HEK293 (cell line): ENCODE measurements around the gene EIF2S1.
A peak's percentile ranks its signal among the peaks of the same experiment; 100 is the strongest.

Source experiments
- AEBP2 ChIP-seq: fragments of 450-650 bp; formaldehyde crosslinking; IDR thresholded peaks from 2 replicates; pipeline ENCODE4 v1.5.1; 2016; ENCODE audit warnings: missing biosample characterization, missing genetic modification characterization, borderline replicate concordance
- BCL6B ChIP-seq: fragments of 450-650 bp; formaldehyde crosslinking; IDR thresholded peaks from 2 replicates; pipeline ENCODE4 v1.5.1; 2017; ENCODE audit warnings: missing biosample characterization, missing genetic modification characterization
- IKZF3 ChIP-seq: fragments of 450-650 bp; IDR thresholded peaks from 2 replicates; pipeline ENCODE4 v1.5.0; 2018; ENCODE audit warnings: missing biosample characterization, mild to moderate bottlenecking, missing genetic modification characterization, moderate library complexity
- INSM2 ChIP-seq: fragments of 450-650 bp; formaldehyde crosslinking; IDR thresholded peaks from 2 replicates; pipeline ENCODE4 v1.5.1; 2016; ENCODE audit warnings: missing biosample characterization, missing genetic modification characterization
- KLF10 ChIP-seq: fragments of 450-650 bp; IDR thresholded peaks from 2 replicates; pipeline ENCODE4 v1.5.1; 2018; ENCODE audit warnings: missing biosample characterization, mild to moderate bottlenecking, missing genetic modification characterization
- MYNN ChIP-seq: fragments of 450-650 bp; formaldehyde crosslinking; IDR thresholded peaks from 2 replicates; pipeline ENCODE4 v1.5.1; 2016; ENCODE audit warnings: missing biosample characterization, missing genetic modification characterization, borderline replicate concordance
- PBX3 ChIP-seq: sonication (generic); formaldehyde crosslinking; IDR thresholded peaks from 2 replicates; pipeline ENCODE4 v1.8.1; 2022; ENCODE audit warnings: mild to moderate bottlenecking, moderate library complexity, missing genetic modification reagents
- TCF7L2 ChIP-seq: IDR thresholded peaks from 2 replicates; pipeline ENCODE4 v1.6.1; 2011; ENCODE audit warnings: low read depth, mild to moderate bottlenecking, inconsistent platforms, low read length, moderate library complexity, borderline replicate concordance
- ZBTB7A ChIP-seq: fragments of 450-650 bp; formaldehyde crosslinking; IDR thresholded peaks from 2 replicates; pipeline ENCODE4 v1.5.1; 2016; ENCODE audit warnings: low read depth, missing biosample characterization, missing genetic modification characterization
- ZFHX2 ChIP-seq: fragments of 450-650 bp; formaldehyde crosslinking; conservative IDR thresholded peaks from 2 replicates; pipeline ENCODE4 v1.5.1; 2016; ENCODE audit warnings: missing biosample characterization, missing genetic modification characterization
- ZNF10 ChIP-seq: fragments of 450-650 bp; formaldehyde crosslinking; IDR thresholded peaks from 2 replicates; pipeline ENCODE4 v1.5.1; 2017; ENCODE audit warnings: missing biosample characterization, missing genetic modification characterization
- ZNF157 ChIP-seq: fragments of 450-650 bp; formaldehyde crosslinking; IDR thresholded peaks from 2 replicates; pipeline ENCODE4 v1.5.1; 2016; ENCODE audit warnings: missing biosample characterization, missing genetic modification characterization
- ZNF16 ChIP-seq: fragments of 450-650 bp; formaldehyde crosslinking; IDR thresholded peaks from 2 replicates; pipeline ENCODE4 v1.5.1; 2016; ENCODE audit warnings: low read depth, missing biosample characterization, missing genetic modification characterization
- ZNF174 ChIP-seq: fragments of 450-650 bp; formaldehyde crosslinking; IDR thresholded peaks from 2 replicates; pipeline ENCODE4 v1.5.0; 2017; ENCODE audit warnings: missing biosample characterization, mild to moderate bottlenecking, missing genetic modification characterization
- ZNF26 ChIP-seq: fragments of 450-650 bp; formaldehyde crosslinking; IDR thresholded peaks from 2 replicates; pipeline ENCODE4 v1.5.1; 2016; ENCODE audit warnings: missing biosample characterization, missing genetic modification characterization
- ZNF324 ChIP-seq: fragments of 450-650 bp; formaldehyde crosslinking; IDR thresholded peaks from 2 replicates; pipeline ENCODE4 v1.5.1; 2016; ENCODE audit warnings: missing biosample characterization, missing genetic modification characterization
- ZNF362 ChIP-seq: fragments of 450-650 bp; formaldehyde crosslinking; IDR thresholded peaks from 2 replicates; pipeline ENCODE4 v1.5.1; 2016; ENCODE audit warnings: missing biosample characterization, missing genetic modification characterization
- ZNF394 ChIP-seq: fragments of 450-650 bp; formaldehyde crosslinking; IDR thresholded peaks from 2 replicates; pipeline ENCODE4 v1.5.1; 2016; ENCODE audit warnings: missing biosample characterization, missing genetic modification characterization, mild to moderate bottlenecking, moderate library complexity, borderline replicate concordance
- ZNF404 ChIP-seq: fragments of 450-650 bp; formaldehyde crosslinking; IDR thresholded peaks from 2 replicates; pipeline ENCODE4 v1.5.1; 2017; ENCODE audit warnings: missing biosample characterization, missing genetic modification characterization
- ZNF416 ChIP-seq: fragments of 450-650 bp; formaldehyde crosslinking; IDR thresholded peaks from 2 replicates; pipeline ENCODE4 v1.5.1; 2016; ENCODE audit warnings: missing biosample characterization, missing genetic modification characterization
- ZNF433 ChIP-seq: fragments of 450-650 bp; formaldehyde crosslinking; IDR thresholded peaks from 2 replicates; pipeline ENCODE4 v1.5.1; 2016; ENCODE audit warnings: missing biosample characterization, missing genetic modification characterization, low read depth
- ZNF510 ChIP-seq: fragments of 450-650 bp; formaldehyde crosslinking; IDR thresholded peaks from 2 replicates; pipeline ENCODE4 v1.5.1; 2018; ENCODE audit warnings: mild to moderate bottlenecking, missing genetic modification characterization, missing biosample characterization; ENCODE audit not compliant: insufficient replicate concordance
- ZNF561 ChIP-seq: fragments of 450-650 bp; IDR thresholded peaks from 2 replicates; pipeline ENCODE4 v1.5.1; 2018; ENCODE audit warnings: missing biosample characterization, missing genetic modification characterization, borderline replicate concordance
- ZNF585B ChIP-seq: fragments of 450-650 bp; formaldehyde crosslinking; IDR thresholded peaks from 2 replicates; pipeline ENCODE4 v1.5.1; 2016; ENCODE audit warnings: missing biosample characterization, missing genetic modification characterization
- ZNF664 ChIP-seq: fragments of 450-650 bp; formaldehyde crosslinking; IDR thresholded peaks from 2 replicates; pipeline ENCODE4 v1.5.1; 2016; ENCODE audit warnings: missing biosample characterization, missing genetic modification characterization
- ZNF701 ChIP-seq: fragments of 450-650 bp; formaldehyde crosslinking; IDR thresholded peaks from 2 replicates; pipeline ENCODE4 v1.5.1; 2016; ENCODE audit warnings: missing biosample characterization, missing genetic modification characterization
- ZNF768 ChIP-seq: fragments of 450-650 bp; formaldehyde crosslinking; IDR thresholded peaks from 2 replicates; pipeline ENCODE4 v1.5.1; 2018; ENCODE audit warnings: missing biosample characterization, mild to moderate bottlenecking, missing genetic modification characterization
- ZNF777 ChIP-seq: fragments of 450-650 bp; formaldehyde crosslinking; IDR thresholded peaks from 2 replicates; pipeline ENCODE4 v1.5.1; 2017; ENCODE audit warnings: missing biosample characterization, missing genetic modification characterization, borderline replicate concordance
- ZNF843 ChIP-seq: fragments of 450-650 bp; formaldehyde crosslinking; IDR thresholded peaks from 2 replicates; pipeline ENCODE4 v1.5.1; 2016; ENCODE audit warnings: missing biosample characterization, missing genetic modification characterization
- ZSCAN4 ChIP-seq: fragments of 450-650 bp; formaldehyde crosslinking; IDR thresholded peaks from 2 replicates; pipeline ENCODE4 v1.5.1; 2017; ENCODE audit warnings: missing biosample characterization, missing genetic modification characterization

EIF2S1 gene

GRCh38 chr14:67359775-67360469, at the start of gene EIF2S1, which contains the start of gene ATP6V1D (continued):
- no peak for TF ChIP-seq ZNF16 (tag by site-specific recombination)
- TF ChIP-seq ZFHX2 (tag by site-specific recombination), result no peak; the same call in 1 of the 2 replicates
- no peak for TF ChIP-seq ZNF585B (tag by site-specific recombination)
- peak; percentile 63 for TF ChIP-seq KLF10 (tag by site-specific recombination)
- no peak for TF ChIP-seq ZNF157 (tag by site-specific recombination)
- TF ChIP-seq ZNF174 (tag by site-specific recombination), result no peak
- TF ChIP-seq ZNF416 (tag by site-specific recombination), result no peak
- no peak for TF ChIP-seq ZNF510 (tag by site-specific recombination)
- no peak for TF ChIP-seq ZNF404 (tag by site-specific recombination)
- TF ChIP-seq BCL6B (tag by site-specific recombination), result no peak
- TF ChIP-seq ZNF433 (tag by site-specific recombination), result no peak
- TF ChIP-seq ZNF362, result no peak
- TF ChIP-seq ZBTB7A (tag by site-specific recombination), result no peak
- no peak for TF ChIP-seq ZNF777 (tag by site-specific recombination)
- no peak for TF ChIP-seq PBX3
- no peak for TF ChIP-seq ZNF843
- no peak for TF ChIP-seq ZSCAN4 (tag by site-specific recombination)
- TF ChIP-seq IKZF3 (tag by site-specific recombination), result no peak
- TF ChIP-seq ZNF10, result no peak
- TF ChIP-seq ZNF664, result no peak
- TF ChIP-seq ZNF701 (tag by site-specific recombination), result no peak
- TF ChIP-seq TCF7L2, result no peak
- no peak for TF ChIP-seq AEBP2 (tag by site-specific recombination)
- peak; percentile 87 for TF ChIP-seq ZNF324 (tag by site-specific recombination)
- peak; percentile 54; the same call in 1 of the 2 replicates for TF ChIP-seq ZNF394
- no peak for TF ChIP-seq ZNF768 (tag by site-specific recombination)
- no peak for TF ChIP-seq INSM2 (tag by site-specific recombination)
- TF ChIP-seq MYNN (tag by site-specific recombination), result no peak
- no peak for TF ChIP-seq ZNF26 (tag by site-specific recombination)
- peak; percentile 66; the same call in 1 of the 2 replicates for TF ChIP-seq ZNF561 (tag by site-specific recombination)
